Measurements from ENCODE around the gene HOXA1. TPM values are rescaled to one million over a fixed set of nuclear protein-coding genes. Genes with fewer than 3 reads are reported as not detected.
A peak's percentile ranks its signal among the peaks of the same experiment; 100 is the strongest.

HOXA1 gene
- polyA plus RNA-seq, 2 of the 4 experiments (the other 2 are of a cell fraction) = 2.8 to 5.0 TPM

- TF ChIP-seq MAZ (IDR thresholded peaks at IDR 0.05; ENCODE audit: borderline replicate concordance, low read depth, low read length) (no peak), HDAC2 (IDR thresholded peaks at IDR 0.05) (no peak), PBX3 (IDR thresholded peaks at IDR 0.05) (peak; percentile 44; the same call in 1 of the 2 replicates), REST (IDR thresholded peaks at IDR 0.05) (no peak), E2F6 (IDR thresholded peaks at IDR 0.05; ENCODE audit: borderline replicate concordance, low read depth) (peak; percentile 52; the same call in 1 of the 2 replicates), FOXS1 (CRISPR knock-in tag; IDR thresholded peaks at IDR 0.05) (no peak), USF2 (IDR thresholded peaks at IDR 0.05) (no peak), CHD4 (IDR thresholded peaks at IDR 0.05; ENCODE audit: borderline replicate concordance) (no peak), CEBPB (IDR thresholded peaks at IDR 0.05) (peak in 1 of 2 experiments; percentile 45; a peak in 1 of 4 replicates), HEYL (CRISPR knock-in tag; IDR thresholded peaks at IDR 0.05) (no peak), TFCP2L1 (CRISPR knock-in tag; IDR thresholded peaks at IDR 0.05) (no peak), EHMT2 (IDR thresholded peaks at IDR 0.05; ENCODE audit: low read depth) (no peak), POLR2AphosphoS2 (conservative IDR thresholded peaks at IDR 0.05; ENCODE audit: low read length) (no peak), ESRRA (IDR thresholded peaks at IDR 0.05; ENCODE audit: borderline replicate concordance, low read length) (no peak), PHF8 (IDR thresholded peaks at IDR 0.05; ENCODE audit: borderline replicate concordance, low read depth) (no peak), FOSB (CRISPR knock-in tag; IDR thresholded peaks at IDR 0.05) (no peak), BCL3 (IDR thresholded peaks at IDR 0.05) (0 out of 3 replicates have a peak, but pooled peaks have one; percentile 26), CHD2 (IDR thresholded peaks at IDR 0.05; ENCODE audit: low read length, partially characterized antibody) (no peak), TP53 (CRISPR knock-in tag; IDR thresholded peaks at IDR 0.05) (no peak), SREBF2 (IDR thresholded peaks at IDR 0.05) (no peak)
Observed at GRCh38 chr7:27115221-27116026, 19.6 kb upstream of the HOXA1 start (continued).
